Naive B cell (primary cell): ENCODE data around the gene CADM2. TPM values are rescaled to one million over a fixed set of nuclear protein-coding genes. Genes with fewer than 3 reads are reported as not detected.

Experiments
- ATAC-seq, 2 donors: fragments of 150-1000 bp; cut with Tn5 transposase; 2 replicates each; pipeline ENCODE4 v1.10.0; 2021; ENCODE audit warnings: low read depth in 2 of 2, mild to moderate bottlenecking in 2 of 2, moderate library complexity in 2 of 2
- DNase-seq: peaks from one replicate; pipeline ENCODE4 v3.0.0; 2022
- H3K27ac Mint-ChIP-seq, 6 donors: one replicate each; pipeline ENCODE4 v1.8.0; 2020 to 2022; ENCODE audit warnings: mild to moderate bottlenecking in 6 of 6, mixed read lengths in 6 of 6, moderate library complexity in 5 of 6, inconsistent platforms in 2 of 6
- H3K27me3 Mint-ChIP-seq, 3 donors: one replicate each; pipeline ENCODE4 v1.8.0; 2021 to 2022; ENCODE audit warnings: mixed read lengths in 3 of 3, mild to moderate bottlenecking in 1 of 3
- H3K36me3 Mint-ChIP-seq, 2 donors: one replicate each; pipeline ENCODE4 v1.8.0; 2020 to 2022; ENCODE audit warnings: mixed read lengths in 2 of 2, inconsistent platforms in 1 of 2, mild to moderate bottlenecking in 1 of 2
- H3K4me1 Mint-ChIP-seq, 3 donors: one replicate each; pipeline ENCODE4 v1.8.0; 2020 to 2022; ENCODE audit warnings: mixed read lengths in 3 of 3, inconsistent platforms in 1 of 3, mild to moderate bottlenecking in 1 of 3, moderate library complexity in 1 of 3
- H3K4me3 Mint-ChIP-seq, 8 donors: one replicate each; pipeline ENCODE4 v1.8.0; 2020 to 2022; ENCODE audit warnings: mild to moderate bottlenecking in 8 of 8, mixed read lengths in 8 of 8, moderate library complexity in 8 of 8, inconsistent platforms in 2 of 8
- H3K9me3 Mint-ChIP-seq, 7 donors: one replicate each; pipeline ENCODE4 v1.8.0; 2020 to 2022; ENCODE audit warnings: mixed read lengths in 7 of 7, mild to moderate bottlenecking in 5 of 7, inconsistent platforms in 2 of 7, moderate library complexity in 1 of 7
- polyA plus RNA-seq, 6 donors: library from polyadenylated mRNA; unstranded; fragments of 300-500 nt; fragmentation: Illumina TruSeq; gene quantifications; one replicate each; pipeline ENCODE4 v1.2.3, GENCODE V29; 2021; ENCODE audit warnings: low read depth in 6 of 6

Gene CADM2
- polyA plus RNA-seq, 6 donors from 2014 or later, result 0.26 to 0.59 TPM; not detected in 4

DNA sequence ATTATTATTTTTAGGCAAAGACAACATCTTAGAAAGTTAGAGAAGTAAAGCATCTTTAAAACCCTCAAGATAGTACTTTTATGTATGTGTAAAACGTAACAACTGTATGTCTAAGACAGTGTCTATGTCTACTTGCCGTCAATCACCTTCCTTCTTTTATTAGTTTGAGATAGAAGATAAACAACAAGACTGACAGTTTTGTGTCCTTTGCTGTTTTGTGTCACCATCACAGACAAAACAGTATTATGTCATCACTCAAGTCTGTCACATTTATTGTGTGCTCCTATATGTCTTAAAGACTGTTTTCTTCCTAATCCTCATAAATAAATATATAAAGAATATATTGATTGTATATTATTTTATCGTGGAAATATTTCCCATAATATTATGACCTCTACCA lies 908.3 kb downstream of the CADM2 start:
- Mint-ChIP-seq H3K27me3 (no peaks in the 10 kb centered on the region), H3K27ac (no peak overlapping the region), H3K36me3 (no peaks in the 10 kb centered on the region)

DNA sequence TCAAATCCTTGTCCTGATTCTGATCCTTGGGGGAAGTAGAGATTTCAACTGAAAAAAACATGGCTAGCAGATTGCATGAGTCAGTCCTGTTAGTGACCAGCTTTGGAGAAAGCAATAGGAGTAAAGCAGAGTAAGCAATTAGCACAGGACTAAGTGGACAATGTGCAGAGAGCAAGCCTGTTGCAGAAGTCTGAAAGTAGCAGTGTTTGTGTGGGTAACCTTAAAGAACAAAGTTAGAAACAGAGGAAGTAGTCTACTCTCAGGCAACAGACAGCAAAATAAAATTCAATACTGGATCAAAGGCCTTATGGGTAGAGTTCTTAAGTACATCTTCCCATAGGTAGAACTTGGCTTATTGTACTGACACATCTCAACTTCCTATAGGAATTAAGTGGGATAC lies 916.8 kb downstream of the CADM2 start:
- Mint-ChIP-seq H3K36me3 (no peaks in the 10 kb centered on the region), H3K4me1 (no peaks in the 10 kb centered on the region), H3K4me3 (no peak overlapping the region), H3K27me3 (no peaks in the 10 kb centered on the region), H3K27ac (no peak overlapping the region), H3K9me3 (peaks cover 0 to 5% (median under 1%) of the 10 kb centered on the region in 7 donors)
- no peak for ATAC-seq
- no peak for DNase-seq

More for the DNA sequence above, 908.3 kb downstream of the CADM2 start:
- ATAC-seq (no peak), DNase-seq (no peak)
- Mint-ChIP-seq H3K4me3 (no peak overlapping the region), H3K9me3 (peaks cover 0 to 22% (median 7%) of the 10 kb centered on the region in 7 donors), H3K4me1 (no peaks in the 10 kb centered on the region)

DNA sequence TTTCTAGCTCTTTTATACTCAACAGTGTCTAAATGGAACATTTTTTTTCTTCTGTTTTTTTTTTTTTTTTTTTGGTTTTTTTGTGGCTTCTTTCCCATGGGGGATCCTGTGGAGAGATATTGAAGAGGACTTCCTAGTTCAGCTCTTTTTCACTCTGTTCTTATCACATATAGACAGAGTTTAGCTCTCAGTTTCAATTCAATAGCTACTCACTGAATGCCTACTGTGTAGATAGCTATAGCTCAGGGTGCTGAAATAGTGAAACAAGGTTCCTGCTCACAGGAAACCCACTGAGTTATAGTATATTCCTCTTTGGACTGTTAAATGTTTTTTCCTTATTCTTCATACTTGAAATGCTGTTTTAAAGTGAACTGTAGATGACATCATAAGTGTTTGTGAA lies 918.8 kb downstream of the CADM2 start:
- no peak overlapping the region for H3K27ac Mint-ChIP-seq
- DNase-seq (no peak), ATAC-seq (no peak)
- H3K27me3 Mint-ChIP-seq, result no peaks in the 10 kb centered on the region
- H3K4me1 Mint-ChIP-seq, result no peaks in the 10 kb centered on the region
- no peak overlapping the region for H3K4me3 Mint-ChIP-seq
- no peaks in the 10 kb centered on the region for H3K36me3 Mint-ChIP-seq
- peaks cover 0 to 5% (median 2%) of the 10 kb centered on the region in 7 donors for H3K9me3 Mint-ChIP-seq

DNA sequence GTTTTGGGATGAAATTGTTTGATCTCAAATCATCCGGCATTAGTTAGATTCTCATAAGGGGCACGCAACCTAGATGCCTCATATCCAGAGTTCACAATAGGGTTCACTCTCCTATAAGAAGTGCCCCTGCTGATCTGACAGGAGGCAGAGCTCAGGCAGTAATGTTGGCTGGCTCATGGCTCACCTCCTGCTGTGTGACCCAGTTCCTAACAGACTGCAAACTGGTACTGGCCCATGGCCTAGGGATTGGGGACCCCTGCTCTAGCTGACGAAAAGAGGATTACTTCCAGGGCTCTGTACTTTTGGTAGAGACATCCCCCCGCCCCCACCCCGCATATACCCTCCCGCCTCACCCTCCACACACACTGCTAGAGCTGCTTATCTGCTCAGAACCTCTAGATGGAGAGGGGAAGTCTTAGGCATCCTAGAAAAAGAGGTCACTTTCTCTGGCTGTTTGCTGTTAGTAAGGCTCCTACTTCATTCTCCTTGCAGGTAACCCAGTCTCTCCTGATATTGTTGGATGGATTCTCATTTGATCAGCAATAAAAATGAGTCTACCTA lies 923.1 kb downstream of the CADM2 start:
- DNase-seq (no peak), ATAC-seq (no peak)
- no peak overlapping the region for H3K27ac Mint-ChIP-seq
- H3K4me3 Mint-ChIP-seq, result no peak overlapping the region
- no peaks in the 10 kb centered on the region for H3K27me3 Mint-ChIP-seq
- H3K36me3 Mint-ChIP-seq, result no peaks in the 10 kb centered on the region
- no peaks in the 10 kb centered on the region for H3K4me1 Mint-ChIP-seq
- H3K9me3 Mint-ChIP-seq, result peaks cover 0 to 5% (median 2%) of the 10 kb centered on the region in 7 donors

DNA sequence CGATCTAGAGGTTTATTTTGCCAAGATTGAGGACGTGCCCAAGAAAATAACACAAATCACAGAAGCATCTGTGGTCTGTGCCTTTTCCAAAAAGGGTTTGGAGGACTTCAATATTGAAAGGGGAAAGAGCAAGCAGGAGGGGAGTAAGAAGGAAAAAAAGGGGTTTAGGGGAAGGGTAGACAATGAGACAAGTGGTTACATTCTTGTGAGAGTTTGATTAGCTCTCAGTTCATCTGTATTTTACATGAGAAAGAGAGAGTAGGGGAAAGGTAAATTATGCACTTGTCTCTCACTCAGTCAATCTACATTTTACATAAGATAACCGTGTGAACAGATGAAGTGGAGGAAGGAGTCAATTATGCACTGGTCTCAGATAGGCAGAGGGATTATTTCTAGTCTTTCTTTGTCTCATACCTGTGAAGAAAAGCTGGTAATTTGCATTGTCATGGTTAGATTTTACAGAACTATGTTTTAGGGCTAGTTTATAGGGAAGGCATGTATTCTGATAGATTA lies 931.3 kb downstream of the CADM2 start:
- ATAC-seq (no peak), DNase-seq (no peak)
- H3K36me3 Mint-ChIP-seq, result no peaks in the 10 kb centered on the region
- peaks cover 0 to 9% (median 0%) of the 10 kb centered on the region in 7 donors for H3K9me3 Mint-ChIP-seq
- no peak overlapping the region for H3K4me3 Mint-ChIP-seq
- H3K27me3 Mint-ChIP-seq, result no peaks in the 10 kb centered on the region
- no peak overlapping the region for H3K27ac Mint-ChIP-seq
- no peaks in the 10 kb centered on the region for H3K4me1 Mint-ChIP-seq

DNA sequence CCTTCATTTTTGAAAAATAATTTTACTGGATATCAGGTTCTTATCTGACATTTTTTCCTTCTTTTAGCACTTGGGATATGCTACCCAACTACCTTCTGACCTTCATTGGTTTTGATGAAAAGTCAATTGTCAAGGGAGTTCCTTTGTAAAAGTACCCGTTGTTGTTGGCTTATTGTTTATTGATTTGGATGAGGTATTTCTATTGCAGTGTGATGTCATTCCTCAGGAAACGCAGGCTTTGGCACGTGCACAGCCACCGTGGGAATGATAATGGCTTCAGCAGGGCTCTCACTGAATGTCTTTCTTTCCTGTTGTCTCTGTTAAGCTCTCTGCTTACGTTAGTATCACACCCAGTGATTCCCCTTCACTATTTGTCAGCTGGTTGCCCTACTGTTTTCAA lies 944.6 kb downstream of the CADM2 start:
- Mint-ChIP-seq H3K27ac (no peak overlapping the region), H3K9me3 (peaks cover 0 to 8% (median 0%) of the 10 kb centered on the region in 7 donors)

DNA sequence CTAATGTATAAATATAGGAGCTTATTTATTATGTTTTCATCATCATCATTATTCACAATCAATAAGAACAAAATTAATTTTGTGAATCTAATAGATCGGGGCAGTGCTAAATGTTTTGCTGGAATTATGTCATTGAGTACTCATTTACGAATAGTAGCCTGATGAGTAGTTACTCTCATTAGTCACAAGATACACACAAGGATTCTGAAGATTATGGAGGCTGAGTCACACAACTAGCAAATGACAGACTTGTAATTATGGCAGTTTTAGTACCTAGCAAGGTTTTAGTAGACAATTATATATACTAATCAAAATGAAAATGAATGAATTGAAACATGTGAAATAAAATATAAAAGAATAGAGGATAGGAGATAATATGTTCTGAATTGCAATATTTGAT lies 954.2 kb downstream of the CADM2 start:
- H3K9me3 Mint-ChIP-seq, result peaks cover 0 to 9% (median 4%) of the 10 kb centered on the region in 7 donors

More for the DNA sequence above, 944.6 kb downstream of the CADM2 start:
- no peak for DNase-seq
- Mint-ChIP-seq H3K27me3 (no peaks in the 10 kb centered on the region), H3K4me1 (no peaks in the 10 kb centered on the region), H3K36me3 (no peaks in the 10 kb centered on the region), H3K4me3 (no peak overlapping the region)
- ATAC-seq, result no peak

DNA sequence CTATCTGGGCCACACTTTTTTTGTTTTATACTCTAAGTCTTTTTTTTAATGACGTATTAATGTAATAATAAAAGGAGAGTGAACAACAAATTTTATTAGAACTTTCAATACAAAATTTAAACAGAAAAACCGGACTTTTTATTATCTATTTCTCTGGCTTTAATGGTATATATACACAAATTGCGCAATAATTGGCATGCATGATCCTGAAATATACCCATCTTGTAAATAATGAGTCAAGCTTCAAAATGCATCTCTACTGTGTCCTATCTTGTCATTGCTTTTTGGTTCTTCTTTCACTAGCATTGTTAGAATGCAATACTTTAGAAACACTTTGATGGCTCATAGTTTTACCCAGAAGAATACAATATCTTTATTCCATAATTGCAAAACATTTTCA lies 963.6 kb downstream of the CADM2 start:
- Mint-ChIP-seq H3K36me3 (no peaks in the 10 kb centered on the region), H3K9me3 (peaks cover 0 to 6% (median 4%) of the 10 kb centered on the region in 7 donors), H3K27ac (no peak overlapping the region), H3K4me3 (no peak overlapping the region), H3K27me3 (no peaks in the 10 kb centered on the region), H3K4me1 (no peaks in the 10 kb centered on the region)
- DNase-seq, result no peak
- no peak for ATAC-seq

More for the DNA sequence above, 954.2 kb downstream of the CADM2 start:
- Mint-ChIP-seq H3K4me3 (no peak overlapping the region), H3K27ac (no peak overlapping the region), H3K27me3 (no peaks in the 10 kb centered on the region), H3K36me3 (no peaks in the 10 kb centered on the region), H3K4me1 (no peaks in the 10 kb centered on the region)
- ATAC-seq (no peak), DNase-seq (no peak)

DNA sequence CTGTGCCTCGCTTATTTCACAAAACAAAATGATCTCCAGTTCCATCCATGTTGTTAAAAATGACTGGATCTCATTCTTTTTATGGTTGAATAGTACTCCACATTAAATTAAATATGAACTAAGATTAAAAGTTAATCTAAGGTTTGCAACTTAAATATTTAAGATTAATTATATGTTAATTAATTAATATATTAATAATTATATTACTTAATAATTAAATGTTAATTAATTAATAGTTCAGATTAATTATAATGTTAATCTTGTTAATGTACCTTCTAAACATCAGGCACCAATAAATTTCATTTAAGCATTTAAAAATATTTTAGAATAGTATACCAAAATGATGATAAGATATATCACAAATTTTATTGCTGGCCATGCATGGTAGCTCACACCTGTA lies 971.9 kb downstream of the CADM2 start:
- Mint-ChIP-seq H3K4me1 (no peaks in the 10 kb centered on the region), H3K27ac (no peak overlapping the region), H3K27me3 (no peaks in the 10 kb centered on the region), H3K9me3 (peaks cover 0 to 5% (median 0%) of the 10 kb centered on the region in 7 donors), H3K36me3 (no peaks in the 10 kb centered on the region), H3K4me3 (no peak overlapping the region)
- DNase-seq (no peak), ATAC-seq (no peak)

DNA sequence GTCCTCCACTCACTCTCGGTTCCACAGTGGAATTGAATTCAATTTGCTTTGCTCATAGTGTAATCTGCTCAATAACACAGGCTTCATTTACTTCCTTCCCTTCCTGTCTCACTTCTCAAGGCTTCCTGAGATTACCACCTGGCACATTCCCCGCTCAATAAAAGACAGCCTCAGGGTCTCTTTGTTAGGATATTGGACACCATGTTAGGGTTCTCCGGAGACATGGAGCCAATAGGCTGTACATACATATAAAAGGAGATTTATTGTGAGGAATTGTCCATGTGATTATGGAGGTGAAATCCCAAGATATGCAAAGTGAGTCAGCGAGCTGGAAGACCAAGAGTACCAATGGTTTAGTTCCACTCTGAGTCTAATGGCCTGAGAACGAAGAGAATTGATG lies 974.5 kb downstream of the CADM2 start:
- Mint-ChIP-seq H3K36me3 (no peaks in the 10 kb centered on the region), H3K4me1 (no peaks in the 10 kb centered on the region), H3K9me3 (peaks cover 0 to 5% (median 0%) of the 10 kb centered on the region in 7 donors), H3K27ac (no peak overlapping the region), H3K4me3 (no peak overlapping the region), H3K27me3 (no peaks in the 10 kb centered on the region)
- no peak for ATAC-seq
- no peak for DNase-seq

DNA sequence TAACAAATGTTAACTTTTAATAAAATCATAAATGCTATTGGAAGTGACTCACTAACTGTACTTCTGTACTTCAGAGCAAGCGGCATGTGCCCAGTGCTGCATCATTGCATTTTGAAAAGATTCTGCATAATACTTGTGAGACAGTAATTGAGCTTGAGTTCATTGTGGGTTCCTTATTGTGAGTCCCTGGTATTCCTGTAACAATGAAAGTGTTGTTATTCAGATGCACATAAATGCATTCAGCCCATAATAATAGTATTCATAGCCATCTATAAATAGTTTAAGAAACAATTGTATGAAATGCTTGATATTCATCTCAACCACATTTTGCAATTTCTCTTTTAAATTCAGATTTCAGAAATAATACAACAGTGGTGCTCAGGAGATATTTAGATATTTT lies 976.4 kb downstream of the CADM2 start:
- H3K4me3 Mint-ChIP-seq, result no peak overlapping the region
- no peaks in the 10 kb centered on the region for H3K36me3 Mint-ChIP-seq
- no peak overlapping the region for H3K27ac Mint-ChIP-seq
- H3K9me3 Mint-ChIP-seq, result peaks cover 0 to 5% (median 2%) of the 10 kb centered on the region in 7 donors
- H3K27me3 Mint-ChIP-seq, result no peaks in the 10 kb centered on the region
- no peaks in the 10 kb centered on the region for H3K4me1 Mint-ChIP-seq
- ATAC-seq, result no peak
- no peak for DNase-seq

DNA sequence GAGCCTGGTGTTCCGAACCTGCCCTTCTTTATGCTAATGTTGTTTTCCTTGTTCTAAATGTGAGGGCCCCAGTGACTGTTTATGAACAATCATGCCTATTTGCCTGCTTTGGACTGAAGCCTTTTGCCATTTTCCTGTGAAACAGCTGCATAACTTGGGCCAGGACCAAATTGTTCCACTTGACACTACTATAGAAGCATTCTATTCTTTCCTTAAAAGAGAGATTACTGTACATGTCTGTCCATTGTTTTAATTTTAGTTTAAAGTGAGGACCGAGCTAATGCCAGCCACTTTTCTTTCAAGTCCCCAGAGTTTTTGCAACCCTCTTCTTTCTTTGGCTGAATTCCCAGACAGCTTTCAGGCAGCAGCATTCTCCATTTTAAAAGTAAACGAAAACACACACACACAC lies 980.3 kb downstream of the CADM2 start:
- DNase-seq (no peak), ATAC-seq (no peak)
- peaks cover 0 to 9% (median 5%) of the 10 kb centered on the region in 7 donors for H3K9me3 Mint-ChIP-seq
- no peaks in the 10 kb centered on the region for H3K4me1 Mint-ChIP-seq
- no peaks in the 10 kb centered on the region for H3K27me3 Mint-ChIP-seq
- no peak overlapping the region for H3K4me3 Mint-ChIP-seq
- H3K27ac Mint-ChIP-seq, result no peak overlapping the region
- H3K36me3 Mint-ChIP-seq, result no peaks in the 10 kb centered on the region

DNA sequence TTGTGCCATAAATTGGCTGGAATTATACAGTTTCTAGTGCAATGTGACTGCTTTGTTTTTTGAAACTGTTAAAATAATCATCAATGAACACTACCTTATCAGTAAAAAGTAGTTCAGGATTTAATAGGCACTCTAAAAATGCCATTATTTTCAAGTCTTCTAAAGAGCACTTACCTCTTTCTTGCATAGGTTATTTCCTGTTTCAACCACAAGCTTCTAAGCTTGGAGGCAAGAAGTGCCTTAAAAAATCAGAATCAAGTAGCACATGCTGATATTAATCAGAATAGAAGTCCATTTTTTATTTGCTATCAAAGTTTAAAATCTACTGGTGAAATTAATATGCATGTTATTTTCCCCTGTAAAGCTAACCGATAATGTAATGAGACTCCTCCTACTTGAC lies 991.6 kb downstream of the CADM2 start:
- Mint-ChIP-seq H3K9me3 (peaks cover 0 to 4% (median 0%) of the 10 kb centered on the region in 7 donors), H3K27me3 (no peaks in the 10 kb centered on the region), H3K4me1 (no peaks in the 10 kb centered on the region), H3K4me3 (no peak overlapping the region), H3K27ac (no peak overlapping the region), H3K36me3 (no peaks in the 10 kb centered on the region)
- DNase-seq, result no peak
- no peak for ATAC-seq

DNA sequence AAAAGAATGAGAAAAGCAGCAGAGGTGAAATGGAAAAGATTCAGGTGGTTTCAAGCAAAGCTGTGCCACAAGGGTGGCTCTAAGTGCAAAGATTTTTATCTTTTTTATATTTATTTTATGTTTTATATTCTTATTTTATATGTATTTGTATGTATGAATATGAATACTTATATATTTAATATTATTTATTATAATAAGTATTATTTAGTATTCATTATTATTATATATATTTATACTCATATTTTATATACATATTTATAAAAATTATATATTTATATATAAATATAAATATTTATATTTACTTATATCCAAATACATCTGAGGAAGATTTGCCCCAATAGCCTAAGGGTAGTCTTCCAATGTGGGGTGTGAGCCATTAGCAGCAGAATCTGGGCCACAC lies 1002.0 kb downstream of the CADM2 start:
- ATAC-seq, result no peak

More for the DNA sequence above, 1002.0 kb downstream of the CADM2 start:
- no peaks in the 10 kb centered on the region for H3K36me3 Mint-ChIP-seq
- H3K4me3 Mint-ChIP-seq, result no peak overlapping the region
- H3K4me1 Mint-ChIP-seq, result no peaks in the 10 kb centered on the region
- no peak for DNase-seq
- peaks cover 0 to 8% (median 0%) of the 10 kb centered on the region in 7 donors for H3K9me3 Mint-ChIP-seq
- H3K27me3 Mint-ChIP-seq, result no peaks in the 10 kb centered on the region
- no peak overlapping the region for H3K27ac Mint-ChIP-seq
